Frontal cortex (tissue), 4 donors: ENCODE data around the gene THOC7. TPM values are rescaled to one million over a fixed set of nuclear protein-coding genes. Genes with fewer than 3 reads are reported as not detected.

Experiments used
- DNase-seq, 2 donors: peaks; one replicate each; pipeline ENCODE4 v3.0.0; 2012; ENCODE audit warnings: low spot score in 2 of 2
- FAIRE-seq: peaks from 2 replicates; lab custom pipeline; 2012; peaks lifted over from hg19 to GRCh38; lab: Jason Lieb, UNC
- small RNA-seq: library from RNA; depleted of rRNA; stranded (forward); fragments of <200 nt; gene quantifications from one replicate; pipeline ENCODE3, GENCODE V24; 2014
- total RNA-seq: library from RNA; depleted of rRNA; stranded (reverse); fragments of >200 nt; gene quantifications from one replicate; pipeline ENCODE4 v1.2.3, GENCODE V29; 2014
- donor health status: control.
- donor health status: control.
- donor health status: control.

THOC7 gene
- total RNA-seq, 1 donor from 2014 or later, result 48.1 TPM

- no peak for FAIRE-seq
- DNase-seq, result peak in 1 of 2 donors; percentile 25
These were observed 71.6 kb downstream of the THOC7 start for GRCh38 chr3:63791974-63792373.

Small RNA genes within 50 kb of the gene (small RNA-seq; reads per million reads assigned to genes)
- gene SCAANT1, result not detected

Other genes with a start within 250 kb of the THOC7 start
- not detected for gene SNTN, start 211.1 kb downstream of the THOC7 start, total RNA-seq
- not detected for gene C3orf49, start 44.5 kb downstream of the THOC7 start, total RNA-seq
- 6.9 TPM for gene ATXN7, start 62 bp upstream of the THOC7 start, total RNA-seq
- gene SCAANT1, start 48.6 kb upstream of the THOC7 start, total RNA-seq, result not detected
- gene PSMD6, start 159.7 kb upstream of the THOC7 start, total RNA-seq, result 63.2 TPM